BE2C (cell line): Measurements from ENCODE around the gene RNF168.
"Not testable (repeated sequence)": the region's sequence is repeated elsewhere in the genome, so short reads cannot be mapped to it uniquely, and the experiment has no call there.

Experiments used
- DNase-seq: peaks from one replicate; pipeline ENCODE4 v3.0.0-alpha.2; 2020
- H3K27me3 ChIP-seq: fragments of 250-450 bp; sonication (Bioruptor Pico); 2 replicates; pipeline ENCODE4 v1.5.1; 2020; ENCODE audit warnings: mild to moderate bottlenecking
- H3K36me3 ChIP-seq: fragments of 250-450 bp; sonication (Bioruptor Pico); 2 replicates; pipeline ENCODE4 v1.5.1; 2020; ENCODE audit warnings: mild to moderate bottlenecking
- H3K4me1 ChIP-seq: fragments of 250-450 bp; sonication (Bioruptor Pico); 2 replicates; pipeline ENCODE4 v1.5.1; 2020
- H3K4me3 ChIP-seq: 2 replicates; pipeline ENCODE4 v1.5.1; 2011; ENCODE audit warnings: low read depth, low read length
- H3K9me3 ChIP-seq: fragments of 250-450 bp; sonication (Bioruptor Pico); 2 replicates; pipeline ENCODE4 v1.5.1; 2020
- CTCF ChIP-seq: IDR thresholded peaks from 2 replicates; pipeline ENCODE4 v1.5.1; 2012; ENCODE audit warnings: mild to moderate bottlenecking, low read depth, low read length

RNF168 gene

DNA sequence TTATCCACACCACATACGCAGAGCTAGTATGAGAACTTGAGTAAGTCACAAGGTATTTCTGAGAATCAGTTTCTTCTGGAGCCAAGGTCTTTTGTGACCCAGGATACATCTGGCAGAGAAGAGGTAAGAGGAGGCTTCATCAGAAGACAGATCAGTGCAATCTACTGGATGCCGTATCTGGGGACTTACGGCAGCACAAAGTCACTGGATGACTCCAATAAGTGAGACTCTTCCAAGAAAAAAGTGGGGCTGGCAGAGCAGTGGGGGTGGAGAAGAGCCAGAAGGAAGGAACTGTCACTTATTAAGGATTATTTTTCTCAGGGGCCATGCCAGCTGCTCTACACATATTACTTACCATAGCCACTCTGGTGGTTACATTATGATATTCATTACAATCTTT is 39.8 kb downstream of the RNF168 start:
- Histone ChIP-seq H3K27me3 (no peaks in the 10 kb centered on the region), H3K4me3 (no peak overlapping the region), H3K36me3 (peaks cover 9% of the 10 kb centered on the region), H3K9me3 (no peaks in the 10 kb centered on the region), H3K4me1 (no peaks in the 10 kb centered on the region)
- no peak for TF ChIP-seq CTCF
- no peak for DNase-seq

GRCh38 chr3:196463478-196463756 is 40.2 kb downstream of the RNF168 start:
- Histone ChIP-seq H3K4me3 (no peak overlapping the region), H3K27me3 (no peaks in the 10 kb centered on the region), H3K4me1 (no peaks in the 10 kb centered on the region), H3K36me3 (peaks cover 5% of the 10 kb centered on the region), H3K9me3 (no peaks in the 10 kb centered on the region)
- no peak for TF ChIP-seq CTCF
- no peak for DNase-seq

GRCh38 chr3:196462680-196463477 is 40.7 kb downstream of the RNF168 start:
- H3K36me3 ChIP-seq, DNase-seq, H3K4me3 ChIP-seq, H3K4me1 ChIP-seq, H3K27me3 ChIP-seq, H3K9me3 ChIP-seq: not testable (repeated sequence)

DNA sequence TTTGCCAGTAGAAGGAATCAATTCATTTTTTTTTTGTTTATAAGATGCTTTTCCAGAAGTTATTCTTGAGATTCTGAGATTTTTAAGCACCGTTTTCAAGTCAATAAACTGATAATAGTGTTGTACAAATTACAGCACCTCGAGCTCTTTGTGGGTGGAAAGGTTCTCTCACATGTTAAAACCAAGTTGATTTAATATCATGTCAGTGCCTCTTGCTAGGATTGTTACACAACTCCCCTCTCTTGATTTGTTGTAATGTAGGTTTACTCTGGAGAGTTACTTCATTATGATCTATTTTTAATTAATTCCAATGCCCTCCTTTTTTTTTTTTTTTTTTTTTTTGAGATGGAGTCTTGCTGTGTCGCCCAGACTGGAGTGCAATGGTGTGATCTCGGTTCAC is 45.5 kb downstream of the RNF168 start:
- TF ChIP-seq CTCF = no peak
- Histone ChIP-seq H3K9me3 (no peaks in the 10 kb centered on the region), H3K36me3 (no peaks in the 10 kb centered on the region), H3K4me1 (no peaks in the 10 kb centered on the region), H3K27me3 (no peaks in the 10 kb centered on the region), H3K4me3 (no peak overlapping the region)
- no peak for DNase-seq

GRCh38 chr3:196457470-196457869 is 46.1 kb downstream of the RNF168 start:
- not testable (repeated sequence) for H3K27me3 ChIP-seq, DNase-seq, H3K4me1 ChIP-seq, H3K36me3 ChIP-seq, H3K4me3 ChIP-seq, H3K9me3 ChIP-seq

DNA sequence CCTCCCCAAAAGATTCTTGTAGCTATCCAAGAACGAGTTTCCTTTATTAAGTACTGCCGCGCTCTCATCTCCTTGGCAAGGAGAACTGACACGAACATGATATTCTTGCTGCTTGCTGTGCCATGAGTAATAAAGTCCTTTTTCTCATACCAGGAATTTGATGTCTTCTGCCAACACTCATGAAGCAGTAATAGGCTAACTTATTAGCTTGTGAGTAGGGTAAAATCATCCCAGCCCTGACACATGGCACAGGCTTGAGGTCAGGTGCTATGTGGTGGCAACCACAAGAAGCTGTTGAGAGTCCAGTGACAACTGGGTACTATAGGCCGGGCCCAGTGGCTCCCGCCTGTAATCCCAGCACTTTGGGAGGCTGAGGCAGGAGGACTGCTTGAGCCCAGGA is 48.6 kb downstream of the RNF168 start:
- Histone ChIP-seq H3K4me1 (no peaks in the 10 kb centered on the region), H3K27me3 (no peaks in the 10 kb centered on the region), H3K4me3 (no peak overlapping the region), H3K9me3 (no peaks in the 10 kb centered on the region), H3K36me3 (no peaks in the 10 kb centered on the region)
- DNase-seq = no peak
- TF ChIP-seq CTCF = no peak

- H3K36me3 ChIP-seq, H3K9me3 ChIP-seq, H3K4me3 ChIP-seq, H3K27me3 ChIP-seq, H3K4me1 ChIP-seq: not testable (repeated sequence)
- peak; percentile 33 for DNase-seq
- peak; percentile 48 for TF ChIP-seq CTCF
These were observed 58.2 kb downstream of the RNF168 start for GRCh38 chr3:196445391-196445790.
